ENCODE results near the gene SELENOO. TPM values are rescaled to one million over a fixed set of nuclear protein-coding genes. Genes with fewer than 3 reads are reported as not detected.

SELENOO gene
- total and polyA plus RNA-seq, 2 donors (not counting 1 experiment from before 2014, with no cell fraction given): 62.1 to 74.6 TPM

- POLR2A ChIA-PET: no interaction called here
- Mint-ChIP-seq H3K4me3 (no peak overlapping the region), H3K9me3 (ENCODE audit: insufficient read depth) (no peaks in the 10 kb centered on the region), H3K27ac (no peak overlapping the region), H3K4me1 (no peaks in the 10 kb centered on the region), H3K27me3 (no peaks in the 10 kb centered on the region)
- peak; percentile 11 for ATAC-seq (ENCODE audit: low read depth)
- Histone ChIP-seq H3K36me3 (replicated peaks in 1 of 2; ENCODE audit: control extremely low read depth in 1 of 2, control insufficient read depth in 1 of 2, extremely low read depth in 1 of 2, insufficient read depth in 2 of 2, low read length in 1 of 2) (peaks cover 0 to 72% of the 10 kb centered on the region in 2 experiments), H3K9ac (ENCODE audit: low read length) (no peak overlapping the region), H2AFZ (ENCODE audit: insufficient read depth, low read depth, low read length, poor library complexity, severe bottlenecking) (no peak overlapping the region), H3K27ac (ENCODE audit: low read length in 2 of 2) (no peak overlapping the region), H3K4me1 (ENCODE audit: control insufficient read depth in 2 of 2, insufficient read depth in 2 of 2, low read length in 2 of 2) (no peaks in the 10 kb centered on the region), H4K20me1 (ENCODE audit: control insufficient read depth, insufficient read depth, low read length, poor library complexity, severe bottlenecking) (peaks cover 5% of the 10 kb centered on the region), H3K4me3 (ENCODE audit: control extremely low read depth in 1 of 5, extremely low read depth in 1 of 5, insufficient read depth in 1 of 5, low read depth in 2 of 5, low read length in 4 of 5) (no peak overlapping the region), H3K79me2 (ENCODE audit: control insufficient read depth, insufficient read depth, low read length) (peaks cover 5% of the 10 kb centered on the region), H3K9me3 (ENCODE audit: control extremely low read depth in 1 of 3, control insufficient read depth in 2 of 3, insufficient read depth in 1 of 3, low read length in 2 of 3) (no peaks in the 10 kb centered on the region), H3K4me2 (replicated peaks; ENCODE audit: low read depth, low read length, poor library complexity, severe bottlenecking) (no peak overlapping the region), H3K27me3 (replicated peaks in 1 of 4; ENCODE audit: control extremely low read depth in 1 of 4, control insufficient read depth in 3 of 4, insufficient read depth in 4 of 4, low read length in 3 of 4) (no peaks in the 10 kb centered on the region)
- CTCF ChIA-PET: interaction anchor here (0.6 to 3.5 kb wide), 5 partner anchors 16 to 291 kb away, joined by 3 to 11 read pairs (median 4); no protein-coding TSS in a partner anchor
- TF ChIP-seq EZH2 (IDR thresholded peaks at IDR 0.05; ENCODE audit: borderline replicate concordance, insufficient read depth, low read depth, low read length, poor library complexity, severe bottlenecking) (no peak), CTCF (IDR thresholded peaks at IDR 0.05) (peak; percentile 18)
- intact Hi-C loops (cut with micrococcal nuclease): no loop called here
- peak; percentile 36 for DNase-seq
- WGBS (ENCODE audit: insufficient coverage): 92% methylated on average over 17 of the region's 19 CpGs
Observed at GRCh38 chr22:50221410-50222300, 20.8 kb downstream of the SELENOO start.

GRCh38 chr22:50222508-50222907, 21.7 kb downstream of the SELENOO start:
- H3K9ac ChIP-seq (ENCODE audit: low read length): no peak overlapping the region
- DNase-seq (no peak), ATAC-seq (ENCODE audit: low read depth) (no peak)
- POLR2A ChIA-PET: no interaction called here
- no peak overlapping the region for H3K4me3 Mint-ChIP-seq
- H3K36me3 ChIP-seq (replicated peaks in 1 of 2; ENCODE audit: control extremely low read depth in 1 of 2, control insufficient read depth in 1 of 2, extremely low read depth in 1 of 2, insufficient read depth in 2 of 2, low read length in 1 of 2): peaks cover 0 to 67% of the 10 kb centered on the region in 2 experiments
- no peaks in the 10 kb centered on the region for H3K27me3 ChIP-seq (replicated peaks in 1 of 4; ENCODE audit: control extremely low read depth in 1 of 4, control insufficient read depth in 3 of 4, insufficient read depth in 4 of 4, low read length in 3 of 4)
- H3K4me1 ChIP-seq (ENCODE audit: control insufficient read depth in 2 of 2, insufficient read depth in 2 of 2, low read length in 2 of 2): no peaks in the 10 kb centered on the region
- H3K9me3 Mint-ChIP-seq (ENCODE audit: insufficient read depth): no peaks in the 10 kb centered on the region
- no peak overlapping the region for H2AFZ ChIP-seq (ENCODE audit: insufficient read depth, low read depth, low read length, poor library complexity, severe bottlenecking)
- WGBS (ENCODE audit: insufficient coverage): 92% methylated on average over 7 of the region's 8 CpGs
- H3K4me2 ChIP-seq (replicated peaks; ENCODE audit: low read depth, low read length, poor library complexity, severe bottlenecking): no peak overlapping the region
- CTCF ChIA-PET: interaction anchor here (0.6 to 1.5 kb wide), 2 partner anchors 15 to 240 kb away, joined by 3 to 4 read pairs; no protein-coding TSS in a partner anchor
- no peak overlapping the region for H3K27ac ChIP-seq (ENCODE audit: low read length in 2 of 2)
- no peaks in the 10 kb centered on the region for H3K27me3 Mint-ChIP-seq
- no peak overlapping the region for H3K4me3 ChIP-seq (ENCODE audit: control extremely low read depth in 1 of 5, extremely low read depth in 1 of 5, insufficient read depth in 1 of 5, low read depth in 2 of 5, low read length in 4 of 5)
- peaks cover 5% of the 10 kb centered on the region for H3K79me2 ChIP-seq (ENCODE audit: control insufficient read depth, insufficient read depth, low read length)
- H3K27ac Mint-ChIP-seq: no peak overlapping the region
- TF ChIP-seq EZH2 (IDR thresholded peaks at IDR 0.05; ENCODE audit: borderline replicate concordance, insufficient read depth, low read depth, low read length, poor library complexity, severe bottlenecking) (no peak), CTCF (IDR thresholded peaks at IDR 0.05) (no peak)
- intact Hi-C loops (cut with micrococcal nuclease): no loop called here
- no peaks in the 10 kb centered on the region for H3K9me3 ChIP-seq (ENCODE audit: control extremely low read depth in 1 of 3, control insufficient read depth in 2 of 3, insufficient read depth in 1 of 3, low read length in 2 of 3)
- peaks cover 9% of the 10 kb centered on the region for H4K20me1 ChIP-seq (ENCODE audit: control insufficient read depth, insufficient read depth, low read length, poor library complexity, severe bottlenecking)
- H3K4me1 Mint-ChIP-seq: no peaks in the 10 kb centered on the region
